IMR-90 (cell line): ENCODE results near the gene TAAR2. TPM values are rescaled to one million over a fixed set of nuclear protein-coding genes. Genes with fewer than 3 reads are reported as not detected.

ENCODE experiments used
- ATAC-seq: fragments of 200-7000 bp; cut with Tn5 transposase; 2 replicates; pipeline ENCODE4 v1.9.1; 2020; ENCODE audit warnings: low read depth, mild to moderate bottlenecking, moderate library complexity
- BruUV-seq: library from RNA; stranded (reverse); fragments of 400-500 nt; replicated peaks from 2 replicates; lab custom pipeline; 2021; lab: Mats Ljungman, UMichigan
- CTCF ChIA-PET: fragments of 300-600 bp; formaldehyde crosslinking; extraction: SDS; loops from one replicate; lab custom pipeline; 2021; ENCODE audit warnings: antibody characterized with exemption; lab: Yijun Ruan, JAX
- POLR2A ChIA-PET: fragments of 300-600 bp; sonication (Branson Sonifier 250); formaldehyde crosslinking; loops from one replicate; lab custom pipeline; 2022; ENCODE audit warnings: antibody characterized with exemption; ENCODE audit not compliant: unreplicated experiment; lab: Charles Lee
- DNase-seq: peaks from one replicate; pipeline ENCODE4 v3.0.0; 2013
- H2AFZ ChIP-seq: replicated peaks from 2 replicates; pipeline ENCODE3; 2013; ENCODE audit warnings: low read length, mild to moderate bottlenecking; ENCODE audit not compliant: poor library complexity
- H2AK5ac ChIP-seq: 2 replicates; pipeline ENCODE4 v1.6.1; 2013; ENCODE audit warnings: low read depth, low read length, inconsistent platforms
- H2AK9ac ChIP-seq: replicated peaks from 2 replicates; pipeline ENCODE3; 2013; ENCODE audit warnings: mild to moderate bottlenecking, low read depth, low read length, moderate library complexity; ENCODE audit not compliant: poor library complexity
- H2BK120ac ChIP-seq: 2 replicates; pipeline ENCODE4 v1.6.1; 2013; ENCODE audit warnings: low read depth, low read length, inconsistent platforms
- H2BK15ac ChIP-seq: 3 replicates; pipeline ENCODE4 v1.6.1; 2013; ENCODE audit warnings: low read depth, low read length, inconsistent platforms
- H2BK20ac ChIP-seq: 2 replicates; pipeline ENCODE4 v1.6.1; 2013; ENCODE audit warnings: low read depth, mild to moderate bottlenecking, inconsistent platforms, low read length, moderate library complexity
- H2BK5ac ChIP-seq: 2 replicates; pipeline ENCODE4 v1.6.1; 2013; ENCODE audit warnings: mild to moderate bottlenecking, low read depth, low read length, inconsistent platforms; ENCODE audit not compliant: poor library complexity, severe bottlenecking
- H3K14ac ChIP-seq: replicated peaks from 2 replicates; pipeline ENCODE4 v1.6.1; 2013; ENCODE audit warnings: low read depth, low read length, inconsistent platforms
- H3K18ac ChIP-seq: 2 replicates; pipeline ENCODE4 v1.6.1; 2013; ENCODE audit warnings: low read depth, low read length, control low read depth
- H3K23ac ChIP-seq: 2 replicates; pipeline ENCODE4 v1.6.1; 2013; ENCODE audit warnings: low read depth, low read length, inconsistent platforms
- H3K27ac ChIP-seq: 2 replicates; pipeline ENCODE4 v1.5.1; 2013; ENCODE audit warnings: mild to moderate bottlenecking, control low read depth, low read length; ENCODE audit not compliant: insufficient read depth
- H3K27me3 ChIP-seq: 2 replicates; pipeline ENCODE4 v1.6.1; 2013; ENCODE audit warnings: low read length; ENCODE audit not compliant: control insufficient read depth, insufficient read depth
- H3K36me3 ChIP-seq: 2 replicates; pipeline ENCODE4 v1.6.1; 2013; ENCODE audit warnings: low read length, mixed read lengths; ENCODE audit not compliant: control insufficient read depth, insufficient read depth
- H3K4ac ChIP-seq: 2 replicates; pipeline ENCODE4 v1.6.1; 2013; ENCODE audit warnings: low read depth, low read length, inconsistent platforms
- H3K4me1 ChIP-seq: 2 replicates; pipeline ENCODE4 v1.6.1; 2013; ENCODE audit warnings: low read length, mixed read lengths; ENCODE audit not compliant: control insufficient read depth, insufficient read depth
- H3K4me2 ChIP-seq: 2 replicates; pipeline ENCODE4 v1.6.1; 2013; ENCODE audit warnings: low read depth, mild to moderate bottlenecking, control low read depth, low read length, moderate library complexity
- H3K4me3 ChIP-seq: 2 replicates; pipeline ENCODE4 v1.5.1; 2013; ENCODE audit warnings: low read depth, mild to moderate bottlenecking, control low read depth, low read length, moderate library complexity; ENCODE audit not compliant: insufficient read depth
- H3K56ac ChIP-seq: 2 replicates; pipeline ENCODE4 v1.6.1; 2013; ENCODE audit warnings: low read length, inconsistent platforms; ENCODE audit not compliant: insufficient read depth; ENCODE audit errors: extremely low read depth
- H3K79me1 ChIP-seq, 2 experiments: 2 replicates each; pipeline ENCODE4 v1.6.1; 2013; ENCODE audit warnings: low read length in 2 of 2, inconsistent platforms in 1 of 2, low read depth in 1 of 2
- H3K9ac ChIP-seq: 2 replicates; pipeline ENCODE4 v1.6.1; 2013; ENCODE audit warnings: low read depth, low read length, control low read depth
- H3K9me1 ChIP-seq: 2 replicates; pipeline ENCODE4 v1.6.1; 2013; ENCODE audit warnings: low read length, inconsistent platforms; ENCODE audit not compliant: insufficient read depth
- H3K9me3 ChIP-seq: 2 replicates; pipeline ENCODE4 v1.6.1; 2013; ENCODE audit warnings: low read length; ENCODE audit not compliant: control insufficient read depth, insufficient read depth
- H4K20me1 ChIP-seq: 2 replicates; pipeline ENCODE4 v1.6.1; 2013; ENCODE audit warnings: low read length, inconsistent platforms; ENCODE audit not compliant: insufficient read depth
- H4K5ac ChIP-seq: 2 replicates; pipeline ENCODE4 v1.6.1; 2013; ENCODE audit warnings: mild to moderate bottlenecking, low read depth, low read length, control low read depth
- H4K8ac ChIP-seq, 2 experiments: 2 replicates each; pipeline ENCODE4 v1.6.1; 2013; ENCODE audit warnings: low read depth in 2 of 2, low read length in 2 of 2, control low read depth in 1 of 2, inconsistent platforms in 1 of 2
- H4K91ac ChIP-seq: 2 replicates; pipeline ENCODE4 v1.6.1; 2013; ENCODE audit warnings: low read depth, low read length, inconsistent platforms; ENCODE audit not compliant: insufficient read depth
- CEBPB ChIP-seq: IDR thresholded peaks from 2 replicates; pipeline ENCODE4 v1.6.1; 2012; ENCODE audit warnings: low read depth, low read length, improper control_type of control experiment
- CHD1 ChIP-seq: IDR thresholded peaks from 2 replicates; pipeline ENCODE4 v1.6.1; 2012; ENCODE audit warnings: low read depth, low read length, improper control_type of control experiment
- MAFK ChIP-seq: IDR thresholded peaks from 2 replicates; pipeline ENCODE4 v1.6.1; 2012; ENCODE audit warnings: low read depth, low read length, improper control_type of control experiment
- MAZ ChIP-seq: IDR thresholded peaks from 2 replicates; pipeline ENCODE4 v1.6.1; 2012; ENCODE audit warnings: low read depth, mild to moderate bottlenecking, low read length, improper control_type of control experiment, moderate library complexity, borderline replicate concordance
- MXI1 ChIP-seq: IDR thresholded peaks from 2 replicates; pipeline ENCODE4 v1.6.1; 2012; ENCODE audit warnings: low read depth, mild to moderate bottlenecking, low read length, moderate library complexity, borderline replicate concordance
- POLR2A ChIP-seq: IDR thresholded peaks from 2 replicates; pipeline ENCODE4 v1.6.1; 2012; ENCODE audit warnings: mild to moderate bottlenecking, low read depth, low read length
- RAD21 ChIP-seq: IDR thresholded peaks from 2 replicates; pipeline ENCODE4 v1.6.1; 2012; ENCODE audit warnings: low read length, improper control_type of control experiment
- RFX5 ChIP-seq: IDR thresholded peaks from 2 replicates; pipeline ENCODE4 v1.8.0; 2012; ENCODE audit warnings: low read depth, mild to moderate bottlenecking, low read length, moderate library complexity
- USF2 ChIP-seq: fragments of 150-350 bp; IDR thresholded peaks from 2 replicates; pipeline ENCODE4 v1.6.1; 2017; ENCODE audit warnings: mild to moderate bottlenecking, antibody characterized with exemption, low read length, low read depth
- whole genome bisulfite sequencing, 2 experiments: methylation state at CpG; one replicate each; pipeline versions ENCODE4 v1.1.5 to v1.1.7; 2013; ENCODE audit warnings: missing lambda C conversion rate in 2 of 2; ENCODE audit not compliant: insufficient read length in 1 of 2; ENCODE audit errors: extremely low coverage in 2 of 2; 5-methylcytosine and 5-hydroxymethylcytosine counted together
- dilution Hi-C: fragments of 300-500 bp; cut with HindIII; formaldehyde crosslinking; loops from one replicate; pipeline ENCODE4 v1.14.3; 2018; ENCODE audit warnings: low sequenced_read_pairs; ENCODE audit not compliant: unreplicated experiment
- in situ Hi-C: fragments of 300-500 bp; cut with MboI; formaldehyde crosslinking; loops from 3 replicates; pipeline ENCODE4 v1.14.3; 2019; ENCODE audit warnings: low sequenced_read_pairs, inconsistent platforms, mixed read lengths
- intact Hi-C: fragments of 100-400 bp; cut with micrococcal nuclease; formaldehyde crosslinking; loops from 2 replicates; pipeline ENCODE4 v1.10.0; 2022
- polyA plus RNA-seq, 3 experiments: library from polyadenylated mRNA; depleted of rRNA; stranded (reverse); fragments of >200 nt; gene quantifications; 2 replicates each; pipeline ENCODE4 v1.2.3, GENCODE V29; 2012; ENCODE audit warnings: low replicate concordance in 1 of 3
- total RNA-seq: library from RNA; depleted of rRNA; stranded (reverse); fragments of >200 nt; gene quantifications from 2 replicates; pipeline ENCODE4 v1.2.3, GENCODE V29; 2012

The TAAR2 gene
- total and polyA plus RNA-seq, 2 of the 4 experiments (the other 2 are of a cell fraction), result not detected

GRCh38 chr6:132664309-132665034, 40.4 kb upstream of the TAAR2 start:
- H3K27ac ChIP-seq, result no peak overlapping the region
- DNase-seq, result no peak
- H2BK5ac ChIP-seq, result no peak overlapping the region
- H4K8ac ChIP-seq, result no peak overlapping the region
- POLR2A ChIA-PET, result no interaction called here
- no peak overlapping the region for H2AFZ ChIP-seq
- no peaks in the 10 kb centered on the region for H3K4me1 ChIP-seq
- no peak overlapping the region for H2BK15ac ChIP-seq
- dilution Hi-C loops, result no loop called here
- no peaks in the 10 kb centered on the region for H3K36me3 ChIP-seq
- no peak overlapping the region for H3K4me3 ChIP-seq
- TF ChIP-seq MAFK (no peak), CEBPB (no peak), MXI1 (no peak), CHD1 (no peak), MAZ (no peak), RFX5 (no peak), POLR2A (no peak), USF2 (no peak), RAD21 (no peak)
- H3K9me3 ChIP-seq, result peaks cover 3% of the 10 kb centered on the region; the same call in 1 of the 2 replicates
- intact Hi-C loops, result no loop called here
- no peak overlapping the region for H2BK120ac ChIP-seq
- H3K14ac ChIP-seq, result no peak overlapping the region
- H4K20me1 ChIP-seq, result no peaks in the 10 kb centered on the region
- no peak overlapping the region for H2BK20ac ChIP-seq
- H3K79me1 ChIP-seq, result no peaks in the 10 kb centered on the region
- no peak overlapping the region for H2AK5ac ChIP-seq
- in situ Hi-C loops, result loop anchor here (25.0 kb wide), 1 partner anchor 98 kb away; the partner anchor contains the start of gene VNN2
- H4K5ac ChIP-seq, result no peak overlapping the region
- no peak overlapping the region for H4K91ac ChIP-seq
- CTCF ChIA-PET, result no interaction called here
- no peaks in the 10 kb centered on the region for H3K9me1 ChIP-seq
- H3K18ac ChIP-seq, result no peak overlapping the region
- no peak overlapping the region for H3K4ac ChIP-seq
- H3K23ac ChIP-seq, result no peak overlapping the region
- BruUV-seq, result no TSS peak
- H3K56ac ChIP-seq, result no peak overlapping the region
- no peak overlapping the region for H2AK9ac ChIP-seq
- no peak overlapping the region for H3K9ac ChIP-seq
- no CpG with 5 or more reads among the region's 1 CpG for WGBS, 2 experiments
- H3K4me2 ChIP-seq, result no peak overlapping the region
- peaks cover 10% of the 10 kb centered on the region; the same call in 1 of the 2 replicates for H3K27me3 ChIP-seq
- ATAC-seq, result no peak
